ENCODE data around the gene TEKT1.
A peak's percentile ranks its signal among the peaks of the same experiment; 100 is the strongest.

The TEKT1 gene

GRCh38 chr17:6756425-6757031 is 75.0 kb downstream of the TEKT1 start:
- DNase-seq = peak; percentile 27

- DNase-seq = peak; percentile 60
Observed at GRCh38 chr17:6755731-6756184, 75.8 kb downstream of the TEKT1 start, which contains the start of gene XAF1. XAF1 (plus strand) TSS chr17:6756046; CDS start chr17:6756079, 33 bp downstream.

- DNase-seq = no peak
Observed at GRCh38 chr17:6755281-6755680, 76.2 kb downstream of the TEKT1 start.

GRCh38 chr17:6753546-6753945 is 78.0 kb downstream of the TEKT1 start:
- DNase-seq = no peak

GRCh38 chr17:6753006-6753445 is 78.5 kb downstream of the TEKT1 start:
- DNase-seq = peak; percentile 60

GRCh38 chr17:6752068-6752909 is 79.2 kb downstream of the TEKT1 start:
- no peak for DNase-seq

GRCh38 chr17:6749519-6749918 is 82.0 kb downstream of the TEKT1 start:
- DNase-seq = no peak

- DNase-seq = no peak
Observed at GRCh38 chr17:6748617-6749016, 82.9 kb downstream of the TEKT1 start.

All from CD4-positive, alpha-beta T cell treated with Interleukin-17A for 4 hours (primary cell).